Tibial nerve (tissue), 4 donors: ENCODE data around the gene HLTF. TPM values are rescaled to one million over a fixed set of nuclear protein-coding genes. Genes with fewer than 3 reads are reported as not detected.

Experiments used
- DNase-seq, 2 donors: peaks; one replicate each; pipeline ENCODE4 v3.0.0-alpha.2; 2019; ENCODE audit warnings: low spot score in 2 of 2
- H3K27ac ChIP-seq, 4 donors: fragments of 200-600 bp; sonication (generic) in 3 of 4; one replicate each; pipeline ENCODE4 v1.5.1; 2017 to 2019; ENCODE audit warnings: mild to moderate bottlenecking in 1 of 4
- H3K27me3 ChIP-seq, 2 donors: fragments of 200-600 bp; sonication (generic) in 1 of 2; one replicate each; pipeline versions ENCODE4 v1.5.1 to v1.6.0; 2017 to 2019
- H3K36me3 ChIP-seq, 3 donors: fragments of 200-600 bp; sonication (generic); one replicate each; pipeline ENCODE4 v1.5.1; 2018 to 2019
- H3K4me1 ChIP-seq, 4 donors: fragments of 200-600 bp; sonication (generic) in 3 of 4; one replicate each; pipeline ENCODE4 v1.5.1; 2017 to 2019
- H3K4me3 ChIP-seq, 4 donors: fragments of 200-600 bp; sonication (generic) in 3 of 4; one replicate each; pipeline ENCODE4 v1.5.1; 2017 to 2019; ENCODE audit warnings: mild to moderate bottlenecking in 1 of 4, moderate library complexity in 1 of 4
- H3K9me3 ChIP-seq, 4 donors: fragments of 200-600 bp; sonication (generic) in 3 of 4; one replicate each; pipeline ENCODE4 v1.5.1; 2017 to 2019
- EP300 ChIP-seq, 2 donors: sonication (generic); formaldehyde crosslinking; IDR thresholded peaks; one replicate each; pipeline ENCODE4 v1.6.1; 2017; ENCODE audit warnings: antibody characterized with exemption in 2 of 2, mild to moderate bottlenecking in 1 of 2
- POLR2A ChIP-seq, 2 donors: fragments of 450-650 bp; IDR thresholded peaks; one replicate each; pipeline ENCODE4 v1.6.1; 2017; ENCODE audit warnings: antibody characterized with exemption in 2 of 2, mild to moderate bottlenecking in 2 of 2, moderate library complexity in 2 of 2
- WGBS, 2 donors: methylation state at CpG; one replicate each; pipeline ENCODE4 v1.1.5; 2018; 5-methylcytosine and 5-hydroxymethylcytosine counted together
- total RNA-seq, 4 donors: library from RNA; depleted of rRNA; stranded (reverse); fragments of >200 nt; gene quantifications; one replicate each; pipeline ENCODE4 v1.1.0, GENCODE V29; 2016
- TF ChIP-seq, protein P1 (sequence below), 5 experiments: fragments of 200-600 bp in 3 of 5; fragments of 450-650 bp in 2 of 5; sonication (generic) in 3 of 5; IDR thresholded peaks; one replicate each; pipeline ENCODE4 v1.5.1; 2016 to 2019; ENCODE audit warnings: antibody characterized with exemption in 5 of 5, mild to moderate bottlenecking in 3 of 5, moderate library complexity in 2 of 5

Gene HLTF, protein sequence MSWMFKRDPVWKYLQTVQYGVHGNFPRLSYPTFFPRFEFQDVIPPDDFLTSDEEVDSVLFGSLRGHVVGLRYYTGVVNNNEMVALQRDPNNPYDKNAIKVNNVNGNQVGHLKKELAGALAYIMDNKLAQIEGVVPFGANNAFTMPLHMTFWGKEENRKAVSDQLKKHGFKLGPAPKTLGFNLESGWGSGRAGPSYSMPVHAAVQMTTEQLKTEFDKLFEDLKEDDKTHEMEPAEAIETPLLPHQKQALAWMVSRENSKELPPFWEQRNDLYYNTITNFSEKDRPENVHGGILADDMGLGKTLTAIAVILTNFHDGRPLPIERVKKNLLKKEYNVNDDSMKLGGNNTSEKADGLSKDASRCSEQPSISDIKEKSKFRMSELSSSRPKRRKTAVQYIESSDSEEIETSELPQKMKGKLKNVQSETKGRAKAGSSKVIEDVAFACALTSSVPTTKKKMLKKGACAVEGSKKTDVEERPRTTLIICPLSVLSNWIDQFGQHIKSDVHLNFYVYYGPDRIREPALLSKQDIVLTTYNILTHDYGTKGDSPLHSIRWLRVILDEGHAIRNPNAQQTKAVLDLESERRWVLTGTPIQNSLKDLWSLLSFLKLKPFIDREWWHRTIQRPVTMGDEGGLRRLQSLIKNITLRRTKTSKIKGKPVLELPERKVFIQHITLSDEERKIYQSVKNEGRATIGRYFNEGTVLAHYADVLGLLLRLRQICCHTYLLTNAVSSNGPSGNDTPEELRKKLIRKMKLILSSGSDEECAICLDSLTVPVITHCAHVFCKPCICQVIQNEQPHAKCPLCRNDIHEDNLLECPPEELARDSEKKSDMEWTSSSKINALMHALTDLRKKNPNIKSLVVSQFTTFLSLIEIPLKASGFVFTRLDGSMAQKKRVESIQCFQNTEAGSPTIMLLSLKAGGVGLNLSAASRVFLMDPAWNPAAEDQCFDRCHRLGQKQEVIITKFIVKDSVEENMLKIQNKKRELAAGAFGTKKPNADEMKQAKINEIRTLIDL
- total RNA-seq, result 10 to 100 TPM; 16.9 to 28.2 (median 25.5) TPM

DNA sequence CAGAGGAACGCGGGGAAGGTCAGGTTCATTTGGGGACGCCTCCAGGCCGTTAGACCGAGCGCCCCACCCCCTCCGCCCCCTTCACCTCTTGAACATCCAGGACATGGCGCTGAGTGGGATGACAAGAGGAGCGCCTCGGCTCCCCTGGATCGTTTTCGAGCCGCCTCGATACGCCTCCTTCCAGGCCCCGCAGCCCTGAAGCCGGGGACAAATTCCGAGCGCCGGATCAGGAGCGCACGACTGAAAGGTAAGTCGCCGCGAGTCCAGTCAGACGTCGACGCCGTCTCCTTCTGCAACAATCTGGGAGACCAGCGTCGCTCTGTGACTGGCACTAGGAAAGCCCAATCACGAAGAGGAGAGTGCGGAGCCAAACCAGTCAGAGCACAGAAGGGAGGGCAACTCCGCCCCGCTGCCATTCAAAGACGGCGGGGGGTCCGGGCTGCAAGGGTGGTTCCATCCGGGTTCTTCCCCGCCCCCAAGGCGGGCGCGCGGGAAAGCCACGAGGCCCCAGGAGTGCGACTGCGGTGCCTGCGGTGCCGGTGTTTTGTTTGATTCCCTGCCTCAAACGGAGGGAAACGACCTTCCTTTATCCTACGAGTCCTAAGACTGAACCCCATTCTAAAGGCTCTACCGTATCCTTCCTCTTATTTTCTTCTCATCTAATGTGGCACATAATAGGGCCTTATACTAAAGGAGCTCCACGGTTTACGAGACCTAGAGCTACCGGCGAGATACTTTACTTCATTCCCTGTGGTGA lies at the start of gene HLTF:
TSS of gene HLTF (minus strand) at position 302 of the 757 bp plus-strand sequence. CDS start at position 105, 197 bp downstream.
- no peaks in the 10 kb centered on the region for H3K9me3 ChIP-seq
- DNase-seq, result peak; percentile 86 to 91
- H3K27me3 ChIP-seq, result no peaks in the 10 kb centered on the region
- 12 to 19% methylated on average over 24 to 31 of the region's 57 CpGs for WGBS, 2 donors
- H3K4me3 ChIP-seq, result peak within 1 kb of the TSS; percentile 49 to 89 (median 80)
- H3K4me1 ChIP-seq, result peaks cover 0 to 24% (median 3%) of the 10 kb centered on the region in 4 donors
- peak within 1 kb of the TSS in 3 of 4 donors; percentile 63 to 81 (median 67) for H3K27ac ChIP-seq
- peaks cover 0 to 17% (median 0%) of the 10 kb centered on the region in 3 donors for H3K36me3 ChIP-seq
- TF ChIP-seq EP300 (IDR thresholded peaks at IDR 0.05), result peak; percentile 51 to 86
- TF ChIP-seq, protein P1, sequence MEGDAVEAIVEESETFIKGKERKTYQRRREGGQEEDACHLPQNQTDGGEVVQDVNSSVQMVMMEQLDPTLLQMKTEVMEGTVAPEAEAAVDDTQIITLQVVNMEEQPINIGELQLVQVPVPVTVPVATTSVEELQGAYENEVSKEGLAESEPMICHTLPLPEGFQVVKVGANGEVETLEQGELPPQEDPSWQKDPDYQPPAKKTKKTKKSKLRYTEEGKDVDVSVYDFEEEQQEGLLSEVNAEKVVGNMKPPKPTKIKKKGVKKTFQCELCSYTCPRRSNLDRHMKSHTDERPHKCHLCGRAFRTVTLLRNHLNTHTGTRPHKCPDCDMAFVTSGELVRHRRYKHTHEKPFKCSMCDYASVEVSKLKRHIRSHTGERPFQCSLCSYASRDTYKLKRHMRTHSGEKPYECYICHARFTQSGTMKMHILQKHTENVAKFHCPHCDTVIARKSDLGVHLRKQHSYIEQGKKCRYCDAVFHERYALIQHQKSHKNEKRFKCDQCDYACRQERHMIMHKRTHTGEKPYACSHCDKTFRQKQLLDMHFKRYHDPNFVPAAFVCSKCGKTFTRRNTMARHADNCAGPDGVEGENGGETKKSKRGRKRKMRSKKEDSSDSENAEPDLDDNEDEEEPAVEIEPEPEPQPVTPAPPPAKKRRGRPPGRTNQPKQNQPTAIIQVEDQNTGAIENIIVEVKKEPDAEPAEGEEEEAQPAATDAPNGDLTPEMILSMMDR (IDR thresholded peaks at IDR 0.05), result no peak
- peak; percentile 19 to 71 for TF ChIP-seq POLR2A (IDR thresholded peaks at IDR 0.05)

DNA sequence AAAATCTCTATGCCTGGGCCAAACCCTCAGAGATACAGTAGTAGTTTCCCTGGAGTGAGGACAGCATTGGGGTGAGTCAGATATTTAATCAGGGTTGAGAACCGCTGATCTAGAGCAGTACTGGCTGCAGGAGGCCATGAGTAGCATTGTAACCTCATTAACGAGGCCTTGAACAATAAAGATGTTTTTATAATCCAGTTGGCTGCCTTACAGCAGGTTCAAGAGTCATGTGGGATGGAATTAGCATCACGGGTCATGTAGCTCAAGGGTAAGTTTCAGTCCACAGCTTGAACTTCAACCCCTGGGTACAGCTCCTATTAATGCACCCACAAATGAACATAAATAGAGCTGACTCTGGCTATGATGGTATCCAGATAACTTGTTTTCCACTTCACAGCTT lies 48.2 kb upstream of the HLTF start:
- no peaks in the 10 kb centered on the region for H3K27me3 ChIP-seq
- no peak for TF ChIP-seq POLR2A (IDR thresholded peaks at IDR 0.05)
- peak in 1 of 2 donors; percentile 68 for TF ChIP-seq EP300 (IDR thresholded peaks at IDR 0.05)
- H3K27ac ChIP-seq, result peak overlapping the region; percentile 30 to 88 (median 60)
- H3K9me3 ChIP-seq, result no peaks in the 10 kb centered on the region
- no peak for DNase-seq
- H3K4me3 ChIP-seq, result no peak overlapping the region
- H3K36me3 ChIP-seq, result no peaks in the 10 kb centered on the region
- 13 to 15% methylated on average over 3 of the region's 3 CpGs for WGBS, 2 donors
- peaks cover 0 to 55% (median 30%) of the 10 kb centered on the region in 4 donors for H3K4me1 ChIP-seq

DNA sequence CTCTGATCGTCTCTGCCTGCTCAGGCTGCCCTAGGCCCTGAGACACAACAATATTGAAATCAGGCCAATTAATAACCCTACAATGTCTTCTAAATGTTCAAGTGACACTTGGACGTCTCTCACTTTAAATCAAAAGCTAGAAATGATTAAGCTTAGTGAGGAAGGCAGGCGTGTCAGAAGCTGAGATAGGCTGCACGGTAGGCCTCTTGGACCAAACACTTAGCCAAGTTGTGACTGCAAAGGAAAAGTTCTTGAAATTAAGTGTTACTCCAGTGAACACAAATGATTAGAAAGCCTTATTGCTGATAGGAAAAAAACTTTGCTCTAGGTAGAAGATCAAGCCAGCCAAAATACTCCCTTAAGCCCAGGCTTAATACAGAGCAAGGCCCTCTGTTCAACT lies 45.3 kb upstream of the HLTF start:
- peak overlapping the region; percentile 25 to 92 (median 89) for H3K27ac ChIP-seq
- no peak for DNase-seq
- TF ChIP-seq EP300 (IDR thresholded peaks at IDR 0.05) (no peak), POLR2A (IDR thresholded peaks at IDR 0.05) (no peak)
- TF ChIP-seq, protein P1 (IDR thresholded peaks at IDR 0.05), result no peak
- H3K4me3 ChIP-seq, result peak overlapping the region in 1 of 4 donors; percentile 3
- no peaks in the 10 kb centered on the region for H3K9me3 ChIP-seq
- no peaks in the 10 kb centered on the region for H3K36me3 ChIP-seq
- WGBS, 2 donors, result 40 to 41% methylated on average over 4 of the region's 4 CpGs
- H3K27me3 ChIP-seq, result no peaks in the 10 kb centered on the region
- peaks cover 0 to 62% (median 30%) of the 10 kb centered on the region in 4 donors for H3K4me1 ChIP-seq

DNA sequence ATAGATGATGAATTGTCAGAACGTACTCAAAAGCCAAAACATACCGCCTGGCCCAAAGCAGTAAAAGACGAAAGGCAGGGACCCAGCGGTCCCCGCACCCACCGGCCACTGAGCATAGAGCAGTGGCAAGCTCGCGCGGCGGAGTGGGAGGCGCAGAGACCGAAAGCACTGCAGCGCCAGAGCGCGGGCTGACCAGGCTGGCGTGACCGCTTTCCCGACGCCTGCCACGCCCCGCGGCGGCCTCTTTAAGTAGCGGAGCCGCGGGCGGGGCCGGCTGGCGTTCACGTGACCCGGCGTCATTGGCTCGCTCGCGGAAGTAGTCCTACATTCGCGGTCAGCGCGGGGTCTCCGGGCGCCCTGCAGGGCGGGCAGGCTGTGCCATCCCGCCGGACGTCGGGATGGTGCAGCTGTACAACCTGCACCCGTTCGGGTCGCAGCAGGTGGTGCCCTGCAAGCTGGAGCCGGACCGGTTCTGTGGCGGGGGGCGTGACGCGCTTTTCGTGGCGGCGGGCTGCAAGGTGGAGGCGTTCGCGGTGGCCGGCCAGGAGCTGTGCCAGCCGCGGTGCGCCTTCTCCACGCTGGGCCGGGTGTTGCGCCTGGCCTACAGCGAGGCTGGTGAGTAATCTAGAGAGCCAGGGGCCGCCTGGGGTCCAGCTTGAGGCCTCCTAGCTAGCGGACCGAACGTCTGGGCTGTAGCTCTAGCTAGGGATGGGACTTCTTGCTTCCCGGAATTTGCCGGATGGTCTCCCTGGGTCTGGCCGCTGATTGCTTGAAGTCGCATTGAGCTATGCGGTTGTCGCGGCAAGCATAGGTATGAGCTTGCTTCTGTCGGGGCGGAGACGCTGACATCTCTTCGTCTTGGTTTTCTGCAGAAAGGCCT lies 43.2 kb upstream of the HLTF start, which contains the start of gene HPS3:
TSS of gene HPS3 (plus strand) at position 313 of the 880 bp plus-strand sequence. CDS start at position 399, 86 bp downstream.
- TF ChIP-seq POLR2A (IDR thresholded peaks at IDR 0.05), result peak; percentile 96 to 99
- TF ChIP-seq, protein P1 (IDR thresholded peaks at IDR 0.05), result peak in 3 of 5 experiments; percentile 13 to 53 (median 45)
- TF ChIP-seq EP300 (IDR thresholded peaks at IDR 0.05), result peak; percentile 67 to 99
- H3K4me3 ChIP-seq, result peak within 1 kb of the TSS; percentile 71 to 89 (median 79)
- no peaks in the 10 kb centered on the region for H3K9me3 ChIP-seq
- H3K27me3 ChIP-seq, result no peaks in the 10 kb centered on the region
- 0 to 1% methylated on average over 40 to 51 of the region's 84 CpGs for WGBS, 2 donors
- peak within 1 kb of the TSS; percentile 75 to 92 (median 89) for H3K27ac ChIP-seq
- no peaks in the 10 kb centered on the region for H3K36me3 ChIP-seq
- peaks cover 0 to 50% (median 20%) of the 10 kb centered on the region in 4 donors for H3K4me1 ChIP-seq
- peak; percentile 84 for DNase-seq
